Coronary artery (tissue), 2 donors: ENCODE data around the gene ADAMTS2.

Source experiments
- DNase-seq: peaks from one replicate; pipeline ENCODE4 v3.0.0-alpha.2; 2017; ENCODE audit warnings: low spot score
- H3K27ac ChIP-seq, 2 donors: fragments of 200-600 bp; sonication (generic); one replicate each; pipeline ENCODE4 v1.5.1; 2016 to 2019
- H3K4me3 ChIP-seq: fragments of 200-600 bp; sonication (generic); 2 replicates; pipeline ENCODE4 v1.5.1; 2016; ENCODE audit warnings: mild to moderate bottlenecking, moderate library complexity
- CTCF ChIP-seq: fragments of 200-600 bp; sonication (generic); IDR thresholded peaks from one replicate; pipeline ENCODE4 v1.5.1; 2019; ENCODE audit warnings: antibody characterized with exemption

ADAMTS2 gene

GRCh38 chr5:179267671-179268083 is 77.6 kb downstream of the ADAMTS2 start:
- Histone ChIP-seq H3K4me3 (peak overlapping the region; percentile 3), H3K27ac (peak overlapping the region; percentile 27 to 90)
- DNase-seq = peak; percentile 72
- TF ChIP-seq CTCF = no peak

GRCh38 chr5:179267071-179267670 is 78.1 kb downstream of the ADAMTS2 start:
- peak overlapping the region; percentile 81 to 90 for H3K27ac ChIP-seq
- DNase-seq = peak; percentile 74
- TF ChIP-seq CTCF = no peak
- peak overlapping the region; percentile 3 for H3K4me3 ChIP-seq

GRCh38 chr5:179266291-179267070 is 78.8 kb downstream of the ADAMTS2 start:
- no peak for TF ChIP-seq CTCF
- Histone ChIP-seq H3K27ac (peak overlapping the region; percentile 81 to 90), H3K4me3 (no peak overlapping the region)
- DNase-seq = no peak

- TF ChIP-seq CTCF = no peak
- Histone ChIP-seq H3K27ac (peak overlapping the region; percentile 81 to 90), H3K4me3 (peak overlapping the region; percentile 57)
- DNase-seq = peak; percentile 99
Measured at GRCh38 chr5:179265514-179266290, 79.6 kb downstream of the ADAMTS2 start.

- H3K27ac ChIP-seq = peak overlapping the region; percentile 35 to 90
- no peak for TF ChIP-seq CTCF
- peak overlapping the region; percentile 57 for H3K4me3 ChIP-seq
- peak; percentile 70 for DNase-seq
Measured at GRCh38 chr5:179264783-179265513, 80.3 kb downstream of the ADAMTS2 start.

- TF ChIP-seq CTCF = no peak
- DNase-seq = no peak
- Histone ChIP-seq H3K27ac (peak overlapping the region in 1 of 2 donors; percentile 90), H3K4me3 (no peak overlapping the region)
Measured at GRCh38 chr5:179264053-179264782, 81.0 kb downstream of the ADAMTS2 start.
